ENCODE measurements around the gene PXN. TPM values are rescaled to one million over a fixed set of nuclear protein-coding genes. Genes with fewer than 3 reads are reported as not detected.

PXN gene
- total and polyA plus RNA-seq, 2 experiments from 2014 or later, result 87.2 to 134 TPM

DNA sequence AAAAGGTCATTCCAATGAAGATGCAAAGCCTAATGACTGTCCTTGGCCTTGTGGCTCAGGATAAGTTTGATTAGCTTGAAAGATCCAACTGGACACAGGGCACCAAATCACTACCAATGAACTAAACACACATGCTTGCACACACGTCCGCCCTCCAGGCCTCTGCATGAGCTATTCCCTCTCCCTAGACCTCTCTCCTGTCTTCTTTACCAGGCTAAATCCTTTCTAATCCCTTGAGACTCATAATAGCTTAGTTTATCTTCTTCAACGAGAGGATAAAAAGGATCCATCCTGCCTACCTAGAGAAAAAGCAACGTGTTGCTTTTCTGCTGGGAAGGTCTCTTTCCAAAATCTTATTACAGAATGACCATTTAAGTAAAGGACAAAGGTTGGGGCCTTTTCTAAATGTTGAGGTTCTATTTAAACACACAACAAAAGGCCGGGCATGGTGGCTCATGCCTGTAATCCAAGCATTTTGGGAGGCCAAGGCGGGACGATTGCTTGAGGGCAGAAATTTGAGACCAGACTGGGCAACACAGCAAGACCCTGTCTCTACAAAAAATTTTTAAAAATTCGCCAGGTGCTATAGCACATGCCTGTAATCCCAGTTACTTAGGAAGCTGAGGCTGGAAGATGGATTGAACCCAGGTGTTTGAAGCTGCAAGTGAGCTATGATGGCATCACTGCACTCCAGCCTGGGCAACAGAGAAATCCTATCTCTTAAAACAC is 22.4 kb downstream of the PXN start:
- Histone ChIP-seq H3K36me3 (ENCODE audit: low read depth) (no peaks in the 10 kb centered on the region), H3K9me3 (ENCODE audit: low read depth) (no peaks in the 10 kb centered on the region), H3K4me1 (ENCODE audit: insufficient read depth) (peaks cover 71% of the 10 kb centered on the region), H3K27me3 (replicated peaks; ENCODE audit: insufficient read depth) (no peaks in the 10 kb centered on the region), H3K27ac (peak overlapping the region; percentile 19; the same call in 1 of the 2 replicates), H3K9me2 (ENCODE audit: insufficient read depth) (no peaks in the 10 kb centered on the region), H3K4me3 (no peak overlapping the region), H3F3A (ENCODE audit: insufficient read depth) (peaks cover 52% of the 10 kb centered on the region), H3K9ac (no peak overlapping the region), H2AFZ (no peak overlapping the region), H3K4me2 (ENCODE audit: unreplicated experiment) (no peak overlapping the region), H4K20me1 (ENCODE audit: insufficient read depth) (no peaks in the 10 kb centered on the region), H3K79me2 (ENCODE audit: insufficient read depth) (peaks cover 98% of the 10 kb centered on the region)
- WGBS, 2 experiments (ENCODE audit: low coverage in 1 of 2, low lambda C conversion rate in 2 of 2, missing lambda C conversion rate in 2 of 2), result 79 to 81% methylated on average over 8 of the region's 8 CpGs
- no peak for DNase-seq
- in situ Hi-C loops (cut with MboI), result no loop called here
- TF ChIP-seq EZH2 (IDR thresholded peaks at IDR 0.05; ENCODE audit: insufficient read depth, poor library complexity, severe bottlenecking), result no peak
- TF ChIP-seq EZH2phosphoT487 (IDR thresholded peaks at IDR 0.05; ENCODE audit: insufficient read depth, low read depth), result no peak

DNA sequence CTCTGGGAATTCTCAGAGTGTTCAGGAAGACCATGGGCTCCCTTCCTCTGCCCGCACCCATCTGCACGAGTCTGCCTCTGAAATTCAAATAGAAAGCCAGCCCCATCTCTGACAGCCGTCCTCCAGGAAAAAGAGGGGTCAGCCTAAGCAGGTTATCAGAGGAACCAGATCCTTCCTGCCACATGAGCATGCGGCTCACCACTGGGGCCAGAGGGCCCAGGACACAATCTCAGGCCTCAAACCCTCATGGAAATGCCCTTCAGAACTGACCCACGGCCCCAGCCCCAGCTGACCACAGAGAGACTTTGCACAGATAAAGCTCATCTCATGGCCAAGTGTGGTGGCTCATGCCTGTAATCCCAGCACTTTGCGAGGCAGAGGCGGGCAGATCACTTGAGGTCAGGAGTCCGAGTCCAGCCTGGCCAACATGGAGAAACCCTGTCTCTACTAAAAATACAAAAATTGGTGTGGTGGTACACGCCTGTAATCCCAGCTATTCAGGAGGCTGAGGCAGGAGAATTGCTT is 23.2 kb downstream of the PXN start:
- H2AFZ ChIP-seq, result no peak overlapping the region
- peaks cover 100% of the 10 kb centered on the region for H3K79me2 ChIP-seq (ENCODE audit: insufficient read depth)
- no peaks in the 10 kb centered on the region for H3K27me3 ChIP-seq (replicated peaks; ENCODE audit: insufficient read depth)
- TF ChIP-seq EZH2phosphoT487 (IDR thresholded peaks at IDR 0.05; ENCODE audit: insufficient read depth, low read depth) (no peak), EZH2 (IDR thresholded peaks at IDR 0.05; ENCODE audit: insufficient read depth, poor library complexity, severe bottlenecking) (no peak)
- no peaks in the 10 kb centered on the region for H3K9me2 ChIP-seq (ENCODE audit: insufficient read depth)
- peak overlapping the region; percentile 39 for H3K27ac ChIP-seq
- H3K4me3 ChIP-seq, result no peak overlapping the region
- peaks cover 50% of the 10 kb centered on the region for H3F3A ChIP-seq (ENCODE audit: insufficient read depth)
- WGBS, 2 experiments (ENCODE audit: low coverage in 1 of 2, low lambda C conversion rate in 2 of 2, missing lambda C conversion rate in 2 of 2), result 59% methylated on average over 9 of the region's 9 CpGs
- peaks cover 71% of the 10 kb centered on the region for H3K4me1 ChIP-seq (ENCODE audit: insufficient read depth)
- peak overlapping the region; percentile 7; the same call in 1 of the 2 replicates for H3K9ac ChIP-seq
- H3K36me3 ChIP-seq (ENCODE audit: low read depth), result no peaks in the 10 kb centered on the region
- H4K20me1 ChIP-seq (ENCODE audit: insufficient read depth), result no peaks in the 10 kb centered on the region
- DNase-seq, result no peak
- H3K9me3 ChIP-seq (ENCODE audit: low read depth), result no peaks in the 10 kb centered on the region
- no peak overlapping the region for H3K4me2 ChIP-seq (ENCODE audit: unreplicated experiment)
- in situ Hi-C loops (cut with MboI), result no loop called here

DNA sequence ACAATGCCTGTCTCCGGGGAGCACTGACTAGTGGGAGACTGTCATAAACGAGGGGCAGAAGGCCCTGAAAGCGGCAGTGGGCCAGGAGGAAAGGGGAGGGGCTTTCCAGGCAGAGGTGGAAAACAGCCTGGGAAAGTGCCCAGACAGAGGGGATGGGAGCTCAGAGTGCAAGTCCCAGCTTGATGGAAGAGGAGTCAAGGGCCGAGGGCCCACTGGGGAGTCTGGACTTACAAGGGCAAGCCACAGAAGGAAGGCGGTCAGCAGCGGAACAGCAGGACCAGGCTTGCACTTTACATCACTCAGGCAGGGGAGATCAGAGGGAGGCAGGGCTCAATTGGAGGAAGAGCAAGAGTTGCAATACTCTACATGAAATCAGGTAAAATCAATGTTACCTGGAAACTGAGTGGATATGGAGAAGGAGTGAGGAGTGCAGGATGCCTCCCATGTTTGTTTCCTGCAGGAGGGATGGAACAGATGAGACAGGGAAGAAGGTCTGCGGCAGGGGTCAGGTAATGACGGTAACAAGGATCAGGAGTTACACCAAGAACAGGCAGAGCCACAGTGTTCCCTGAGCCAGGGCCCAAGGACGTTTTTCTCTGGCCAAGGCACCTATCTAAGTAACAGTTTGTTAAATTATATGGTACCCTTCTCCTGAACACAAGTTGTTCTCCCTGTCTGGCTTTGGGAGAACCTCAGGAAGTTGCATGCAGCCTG is 23.8 kb downstream of the PXN start:
- TF ChIP-seq EZH2 (IDR thresholded peaks at IDR 0.05; ENCODE audit: insufficient read depth, poor library complexity, severe bottlenecking) (no peak), EZH2phosphoT487 (IDR thresholded peaks at IDR 0.05; ENCODE audit: insufficient read depth, low read depth) (no peak)
- Histone ChIP-seq H3K27ac (peak overlapping the region; percentile 39), H3K9me3 (ENCODE audit: low read depth) (no peaks in the 10 kb centered on the region), H4K20me1 (ENCODE audit: insufficient read depth) (no peaks in the 10 kb centered on the region), H3K9me2 (ENCODE audit: insufficient read depth) (no peaks in the 10 kb centered on the region), H3K4me1 (ENCODE audit: insufficient read depth) (peaks cover 71% of the 10 kb centered on the region), H3K36me3 (ENCODE audit: low read depth) (no peaks in the 10 kb centered on the region), H3K9ac (peak overlapping the region; percentile 7; the same call in 1 of the 2 replicates), H2AFZ (no peak overlapping the region), H3K4me2 (ENCODE audit: unreplicated experiment) (no peak overlapping the region), H3K27me3 (replicated peaks; ENCODE audit: insufficient read depth) (no peaks in the 10 kb centered on the region), H3K4me3 (no peak overlapping the region), H3K79me2 (ENCODE audit: insufficient read depth) (peaks cover 100% of the 10 kb centered on the region), H3F3A (ENCODE audit: insufficient read depth) (peaks cover 50% of the 10 kb centered on the region)
- DNase-seq, result no peak
- 48 to 51% methylated on average over 9 of the region's 9 CpGs for WGBS, 2 experiments (ENCODE audit: low coverage in 1 of 2, low lambda C conversion rate in 2 of 2, missing lambda C conversion rate in 2 of 2)
- in situ Hi-C loops (cut with MboI), result no loop called here

DNA sequence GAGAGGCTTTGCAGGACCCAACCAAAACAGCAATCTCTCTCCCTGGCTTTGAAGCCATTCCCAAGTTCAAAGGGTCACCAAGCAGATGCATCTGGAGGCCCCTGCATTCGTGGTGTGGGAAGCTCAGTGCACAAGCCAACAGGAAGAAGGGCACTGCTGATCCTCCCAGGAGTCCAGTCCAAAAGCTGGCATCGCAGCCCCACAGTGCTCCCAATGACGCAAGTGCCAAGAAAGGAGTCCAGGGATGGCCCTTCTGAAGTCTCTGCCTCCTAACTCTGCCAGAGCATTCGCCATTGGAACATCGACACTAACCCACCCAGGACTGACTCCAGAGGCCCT is 25.1 kb downstream of the PXN start:
- in situ Hi-C loops (cut with MboI), result no loop called here

More for the DNA sequence above, 25.1 kb downstream of the PXN start:
- Histone ChIP-seq H3K27me3 (replicated peaks; ENCODE audit: insufficient read depth) (no peaks in the 10 kb centered on the region), H3K9me3 (ENCODE audit: low read depth) (no peaks in the 10 kb centered on the region), H2AFZ (no peak overlapping the region), H3K4me1 (ENCODE audit: insufficient read depth) (peaks cover 71% of the 10 kb centered on the region), H3K79me2 (ENCODE audit: insufficient read depth) (peaks cover 100% of the 10 kb centered on the region), H3K9ac (no peak overlapping the region), H4K20me1 (ENCODE audit: insufficient read depth) (no peaks in the 10 kb centered on the region), H3K4me2 (ENCODE audit: unreplicated experiment) (no peak overlapping the region), H3F3A (ENCODE audit: insufficient read depth) (peaks cover 49% of the 10 kb centered on the region), H3K36me3 (ENCODE audit: low read depth) (no peaks in the 10 kb centered on the region), H3K27ac (peak overlapping the region; percentile 23; the same call in 1 of the 2 replicates), H3K4me3 (no peak overlapping the region), H3K9me2 (ENCODE audit: insufficient read depth) (no peaks in the 10 kb centered on the region)
- WGBS, 2 experiments (ENCODE audit: low coverage in 1 of 2, low lambda C conversion rate in 2 of 2, missing lambda C conversion rate in 2 of 2), result 58 to 77% methylated on average over 4 to 5 of the region's 5 CpGs
- TF ChIP-seq EZH2phosphoT487 (IDR thresholded peaks at IDR 0.05; ENCODE audit: insufficient read depth, low read depth) (no peak), EZH2 (IDR thresholded peaks at IDR 0.05; ENCODE audit: insufficient read depth, poor library complexity, severe bottlenecking) (no peak)
- DNase-seq, result no peak

All from GM23248 (cell line).